Subcutaneous abdominal adipose tissue (tissue), 5 donors: ENCODE measurements around the gene KIAA1958.

Experiments used
- H3K27ac ChIP-seq: one replicate; pipeline ENCODE4 v1.7.0; 2013; ENCODE audit warnings: low read depth, mild to moderate bottlenecking, inconsistent platforms, low read length, moderate library complexity
- H3K27me3 ChIP-seq, 5 donors: one replicate each; pipeline ENCODE4 v1.7.0; 2013; ENCODE audit warnings: low read length in 5 of 5, inconsistent platforms in 1 of 5; ENCODE audit not compliant: control insufficient read depth in 5 of 5, insufficient read depth in 4 of 5
- H3K36me3 ChIP-seq, 5 donors: one replicate each; pipeline ENCODE4 v1.7.0; 2013; ENCODE audit warnings: low read length in 5 of 5; ENCODE audit not compliant: control insufficient read depth in 5 of 5, insufficient read depth in 5 of 5
- H3K4me1 ChIP-seq, 5 donors: one replicate each; pipeline ENCODE4 v1.7.0; 2013; ENCODE audit warnings: low read length in 5 of 5, mild to moderate bottlenecking in 3 of 5, moderate library complexity in 1 of 5; ENCODE audit not compliant: control insufficient read depth in 5 of 5, insufficient read depth in 5 of 5
- H3K4me3 ChIP-seq, 5 donors: one replicate each; pipeline ENCODE4 v1.7.0; 2013; ENCODE audit warnings: low read length in 5 of 5, low read depth in 1 of 5
- H3K9ac ChIP-seq, 5 donors: one replicate each; pipeline ENCODE4 v1.7.0; 2013; ENCODE audit warnings: low read length in 5 of 5, mild to moderate bottlenecking in 4 of 5, moderate library complexity in 3 of 5
- H3K9me3 ChIP-seq, 5 donors: one replicate each; pipeline ENCODE4 v1.7.0; 2013; ENCODE audit warnings: low read length in 5 of 5; ENCODE audit not compliant: control insufficient read depth in 5 of 5
- donor health status: healthy.
- donor health status: healthy.
- donor health status: healthy.
- donor health status: healthy.
- donor health status: healthy.

KIAA1958 gene

GRCh38 chr9:112447283-112447761 is 39.3 kb upstream of the KIAA1958 start:
- Histone ChIP-seq H3K9me3 (no peaks in the 10 kb centered on the region), H3K36me3 (peaks cover 12 to 28% (median 21%) of the 10 kb centered on the region in 5 donors), H3K27me3 (no peaks in the 10 kb centered on the region), H3K4me3 (no peak overlapping the region), H3K4me1 (no peaks in the 10 kb centered on the region), H3K9ac (no peak overlapping the region), H3K27ac (no peak overlapping the region)

GRCh38 chr9:112462855-112463254 is 23.8 kb upstream of the KIAA1958 start:
- H3K9me3 ChIP-seq: peaks cover 0 to 8% (median 4%) of the 10 kb centered on the region in 5 donors

GRCh38 chr9:112465352-112465751 is 21.3 kb upstream of the KIAA1958 start:
- H3K36me3 ChIP-seq: peaks cover 31 to 51% (median 44%) of the 10 kb centered on the region in 5 donors

More at GRCh38 chr9:112462855-112463254, 23.8 kb upstream of the KIAA1958 start:
- no peak overlapping the region for H3K9ac ChIP-seq
- H3K4me3 ChIP-seq: no peak overlapping the region
- no peaks in the 10 kb centered on the region for H3K27me3 ChIP-seq
- no peaks in the 10 kb centered on the region for H3K4me1 ChIP-seq
- H3K27ac ChIP-seq: no peak overlapping the region
- peaks cover 40 to 63% (median 57%) of the 10 kb centered on the region in 5 donors for H3K36me3 ChIP-seq

GRCh38 chr9:112472996-112473395 is 13.6 kb upstream of the KIAA1958 start:
- H3K9me3 ChIP-seq: peaks cover 0 to 5% (median 0%) of the 10 kb centered on the region in 5 donors
- no peak overlapping the region for H3K4me3 ChIP-seq
- peaks cover 23 to 39% (median 29%) of the 10 kb centered on the region in 5 donors for H3K36me3 ChIP-seq
- no peaks in the 10 kb centered on the region for H3K4me1 ChIP-seq
- no peaks in the 10 kb centered on the region for H3K27me3 ChIP-seq
- no peak overlapping the region for H3K9ac ChIP-seq
- no peak overlapping the region for H3K27ac ChIP-seq

More at GRCh38 chr9:112465352-112465751, 21.3 kb upstream of the KIAA1958 start:
- no peak overlapping the region for H3K4me3 ChIP-seq
- no peaks in the 10 kb centered on the region for H3K27me3 ChIP-seq
- no peaks in the 10 kb centered on the region for H3K4me1 ChIP-seq
- peaks cover 0 to 8% (median 4%) of the 10 kb centered on the region in 5 donors for H3K9me3 ChIP-seq
- H3K9ac ChIP-seq: no peak overlapping the region
- H3K27ac ChIP-seq: no peak overlapping the region

- Histone ChIP-seq H3K9me3 (peaks cover 0 to 5% (median 0%) of the 10 kb centered on the region in 5 donors), H3K36me3 (peaks cover 22 to 33% (median 24%) of the 10 kb centered on the region in 5 donors), H3K4me3 (no peak overlapping the region)
Measured at GRCh38 chr9:112473986-112474385, 12.6 kb upstream of the KIAA1958 start.

GRCh38 chr9:112475318-112475717 is 11.3 kb upstream of the KIAA1958 start:
- Histone ChIP-seq H3K27me3 (no peaks in the 10 kb centered on the region), H3K36me3 (peaks cover 16 to 34% (median 22%) of the 10 kb centered on the region in 5 donors), H3K9me3 (peaks cover 0 to 5% (median 0%) of the 10 kb centered on the region in 5 donors), H3K9ac (no peak overlapping the region), H3K4me3 (no peak overlapping the region), H3K27ac (no peak overlapping the region), H3K4me1 (no peaks in the 10 kb centered on the region)

More at GRCh38 chr9:112473986-112474385, 12.6 kb upstream of the KIAA1958 start:
- Histone ChIP-seq H3K27me3 (no peaks in the 10 kb centered on the region), H3K27ac (no peak overlapping the region), H3K4me1 (no peaks in the 10 kb centered on the region), H3K9ac (no peak overlapping the region)

GRCh38 chr9:112477330-112477729 is 9.3 kb upstream of the KIAA1958 start:
- Histone ChIP-seq H3K36me3 (peaks cover 5 to 24% (median 12%) of the 10 kb centered on the region in 5 donors), H3K9ac (no peak overlapping the region), H3K9me3 (peaks cover 0 to 5% (median 0%) of the 10 kb centered on the region in 5 donors), H3K27me3 (no peaks in the 10 kb centered on the region), H3K4me3 (no peak overlapping the region), H3K4me1 (no peaks in the 10 kb centered on the region), H3K27ac (no peak overlapping the region)

GRCh38 chr9:112479221-112479620 is 7.4 kb upstream of the KIAA1958 start:
- Histone ChIP-seq H3K36me3 (peaks cover 3 to 20% (median 10%) of the 10 kb centered on the region in 5 donors), H3K4me1 (no peaks in the 10 kb centered on the region), H3K9ac (no peak overlapping the region), H3K4me3 (no peak overlapping the region), H3K9me3 (peaks cover 0 to 5% (median 0%) of the 10 kb centered on the region in 5 donors), H3K27me3 (no peaks in the 10 kb centered on the region), H3K27ac (no peak overlapping the region)

- H3K27ac ChIP-seq: no peak overlapping the region
- peaks cover 0 to 17% (median 15%) of the 10 kb centered on the region in 5 donors for H3K4me1 ChIP-seq
- no peak overlapping the region for H3K4me3 ChIP-seq
- no peaks in the 10 kb centered on the region for H3K27me3 ChIP-seq
- H3K9me3 ChIP-seq: no peaks in the 10 kb centered on the region
- no peak overlapping the region for H3K9ac ChIP-seq
- peaks cover 0 to 3% (median 0%) of the 10 kb centered on the region in 5 donors for H3K36me3 ChIP-seq
Measured at GRCh38 chr9:112484607-112485006, 2.0 kb upstream of the KIAA1958 start.

GRCh38 chr9:112485574-112485973 is 1.1 kb upstream of the KIAA1958 start:
- no peak overlapping the region for H3K9ac ChIP-seq
- no peak overlapping the region for H3K27ac ChIP-seq
- H3K27me3 ChIP-seq: no peaks in the 10 kb centered on the region
- H3K36me3 ChIP-seq: peaks cover 0 to 3% (median 0%) of the 10 kb centered on the region in 5 donors
- H3K4me1 ChIP-seq: peaks cover 0 to 17% (median 15%) of the 10 kb centered on the region in 5 donors
- no peak overlapping the region for H3K4me3 ChIP-seq
- no peaks in the 10 kb centered on the region for H3K9me3 ChIP-seq
